Hepatocyte (in vitro differentiated cells): ENCODE data around the gene ZBTB49.

Source experiments
- CTCF ChIP-seq: fragments of 200-600 bp; sonication (generic); IDR thresholded peaks from 2 replicates; pipeline ENCODE4 v1.5.1; 2016; ENCODE audit warnings: antibody characterized with exemption, mild to moderate bottlenecking; ENCODE audit not compliant: poor library complexity
- EZH2phosphoT487 ChIP-seq: fragments of 200-600 bp; sonication (generic); IDR thresholded peaks from one replicate; pipeline ENCODE4 v1.6.1; 2018; ENCODE audit warnings: antibody characterized with exemption, mild to moderate bottlenecking, low read depth, moderate library complexity; ENCODE audit not compliant: unreplicated experiment, severe bottlenecking

GRCh38 chr4:4271912-4272311 is 18.1 kb upstream of the ZBTB49 start:
- TF ChIP-seq EZH2phosphoT487 (no peak), CTCF (no peak)
